GM19193 (cell line): ENCODE measurements around the gene EPB41L4B.

Experiments
- POLR2A ChIP-seq: IDR thresholded peaks from 4 replicates; pipeline ENCODE4 v1.6.1; 2011; ENCODE audit not compliant: insufficient read depth, insufficient read length; ENCODE audit errors: extremely low read depth

The EPB41L4B gene

GRCh38 chr9:109251080-109251775 lies 69.6 kb downstream of the EPB41L4B start:
- no peak for TF ChIP-seq POLR2A

GRCh38 chr9:109250771-109251079 lies 70.1 kb downstream of the EPB41L4B start:
- no peak for TF ChIP-seq POLR2A

- no peak for TF ChIP-seq POLR2A
Observed at GRCh38 chr9:109250311-109250741, 70.5 kb downstream of the EPB41L4B start.

- TF ChIP-seq POLR2A: no peak
Observed at GRCh38 chr9:109249615-109250014, 71.2 kb downstream of the EPB41L4B start.

- no peak for TF ChIP-seq POLR2A
Observed at GRCh38 chr9:109248133-109248581, 72.7 kb downstream of the EPB41L4B start.

- no peak for TF ChIP-seq POLR2A
Observed at GRCh38 chr9:109247228-109247627, 73.6 kb downstream of the EPB41L4B start.

GRCh38 chr9:109246533-109246932 lies 74.3 kb downstream of the EPB41L4B start:
- TF ChIP-seq POLR2A: no peak

- no peak for TF ChIP-seq POLR2A
Observed at GRCh38 chr9:109245310-109245897, 75.5 kb downstream of the EPB41L4B start.

- TF ChIP-seq POLR2A: no peak
Observed at GRCh38 chr9:109244179-109245132, 76.4 kb downstream of the EPB41L4B start.

- TF ChIP-seq POLR2A: no peak
Observed at GRCh38 chr9:109242741-109243140, 78.1 kb downstream of the EPB41L4B start.

GRCh38 chr9:109242014-109242413 lies 78.8 kb downstream of the EPB41L4B start:
- no peak for TF ChIP-seq POLR2A

- no peak for TF ChIP-seq POLR2A
Observed at GRCh38 chr9:109241207-109241606, 79.7 kb downstream of the EPB41L4B start.

GRCh38 chr9:109239240-109239639 lies 81.6 kb downstream of the EPB41L4B start:
- TF ChIP-seq POLR2A: no peak

- no peak for TF ChIP-seq POLR2A
Observed at GRCh38 chr9:109238655-109239054, 82.2 kb downstream of the EPB41L4B start.

- TF ChIP-seq POLR2A: no peak
Observed at GRCh38 chr9:109238125-109238524, 82.7 kb downstream of the EPB41L4B start.
